ENCODE data around the gene MTHFS. TPM values are rescaled to one million over a fixed set of nuclear protein-coding genes. Genes with fewer than 3 reads are reported as not detected.
A peak's percentile ranks its signal among the peaks of the same experiment; 100 is the strongest.

The MTHFS gene
- total and polyA plus RNA-seq, 2 experiments from 2014 or later = 17.4 to 38.2 TPM

DNA sequence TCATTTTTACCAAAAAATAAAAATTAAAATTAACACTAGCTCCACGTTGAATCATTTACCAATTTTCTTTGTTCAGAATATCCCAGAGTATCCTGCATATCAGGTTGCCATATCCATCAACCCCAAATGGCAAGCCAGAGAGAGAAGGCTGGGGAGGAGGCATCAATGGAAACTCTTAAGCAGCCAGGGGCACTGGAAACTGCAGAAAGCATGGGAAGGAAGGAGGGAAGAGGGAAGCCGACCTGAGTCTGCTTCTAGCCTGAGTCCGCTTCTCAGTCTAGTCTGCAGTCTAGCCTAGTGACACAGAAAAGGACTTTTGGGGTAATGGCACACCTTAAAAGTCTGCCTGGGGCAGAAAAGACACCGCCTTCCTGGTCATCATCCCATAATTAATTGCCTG is 1.6 kb upstream of the MTHFS start:
- H3K4me3 ChIP-seq = no peak overlapping the region
- H3K4me2 ChIP-seq (ENCODE audit: unreplicated experiment) = peak overlapping the region; percentile 48
- H3K79me2 ChIP-seq (ENCODE audit: insufficient read depth) = peaks cover 16% of the 10 kb centered on the region
- TF ChIP-seq EZH2 (IDR thresholded peaks at IDR 0.05; ENCODE audit: insufficient read depth, poor library complexity, severe bottlenecking) (no peak), EZH2phosphoT487 (IDR thresholded peaks at IDR 0.05; ENCODE audit: insufficient read depth, low read depth) (no peak)
- no peaks in the 10 kb centered on the region for H3K36me3 ChIP-seq (ENCODE audit: low read depth)
- H3K27me3 ChIP-seq (replicated peaks; ENCODE audit: insufficient read depth) = no peaks in the 10 kb centered on the region
- peaks cover 21% of the 10 kb centered on the region for H3K4me1 ChIP-seq (ENCODE audit: insufficient read depth)
- H3K9ac ChIP-seq = peak overlapping the region; percentile 63; the same call in 1 of the 2 replicates
- 93 to 95% methylated on average over 4 of the region's 4 CpGs for WGBS, 2 experiments (ENCODE audit: low coverage in 1 of 2, low lambda C conversion rate in 2 of 2, missing lambda C conversion rate in 2 of 2)
- peak overlapping the region; percentile 89 for H3K27ac ChIP-seq
- H3F3A ChIP-seq (ENCODE audit: insufficient read depth) = peaks cover 22% of the 10 kb centered on the region; the same call in 1 of the 2 replicates
- H3K9me2 ChIP-seq (ENCODE audit: insufficient read depth) = no peaks in the 10 kb centered on the region
- no peaks in the 10 kb centered on the region for H4K20me1 ChIP-seq (ENCODE audit: insufficient read depth)
- no peaks in the 10 kb centered on the region for H3K9me3 ChIP-seq (ENCODE audit: low read depth)
- peak; percentile 6 for DNase-seq
- in situ Hi-C loops (cut with MboI) = loop anchor here (10.0 kb wide), 1 partner anchor 96 kb away; no protein-coding TSS in a partner anchor
- no peak overlapping the region for H2AFZ ChIP-seq

DNA sequence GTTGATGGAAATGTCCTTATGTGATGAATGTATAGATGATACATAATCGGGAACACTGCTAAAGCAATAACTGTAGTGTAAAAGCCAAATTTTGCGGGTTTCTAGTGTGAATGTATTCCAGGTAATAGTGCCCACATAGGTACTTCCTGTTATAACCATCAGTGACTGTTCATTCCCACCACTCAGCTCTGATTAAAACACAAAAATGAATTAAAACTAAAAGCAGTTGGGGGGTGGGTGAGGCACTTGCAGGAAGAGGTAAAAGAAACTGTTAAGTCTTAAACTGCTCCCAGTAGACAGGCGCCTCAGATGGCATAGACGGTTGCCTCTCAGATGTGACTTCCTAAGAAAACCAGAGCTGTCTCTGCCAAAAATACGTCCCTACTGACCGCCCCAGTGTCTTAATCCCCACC is 893 bp upstream of the MTHFS start:
- Histone ChIP-seq H3K9me3 (ENCODE audit: low read depth) (no peaks in the 10 kb centered on the region), H3K79me2 (ENCODE audit: insufficient read depth) (peaks cover 16% of the 10 kb centered on the region), H3K27me3 (replicated peaks; ENCODE audit: insufficient read depth) (no peaks in the 10 kb centered on the region), H3K9ac (peak overlapping the region; percentile 87), H3K4me2 (ENCODE audit: unreplicated experiment) (peak overlapping the region; percentile 79), H4K20me1 (ENCODE audit: insufficient read depth) (no peaks in the 10 kb centered on the region), H3K4me3 (peak overlapping the region; percentile 71), H3K4me1 (ENCODE audit: insufficient read depth) (peaks cover 21% of the 10 kb centered on the region), H3K9me2 (ENCODE audit: insufficient read depth) (no peaks in the 10 kb centered on the region), H2AFZ (peak overlapping the region; percentile 94), H3F3A (ENCODE audit: insufficient read depth) (peaks cover 22% of the 10 kb centered on the region; the same call in 1 of the 2 replicates), H3K27ac (peak overlapping the region; percentile 89), H3K36me3 (ENCODE audit: low read depth) (no peaks in the 10 kb centered on the region)
- TF ChIP-seq EZH2 (IDR thresholded peaks at IDR 0.05; ENCODE audit: insufficient read depth, poor library complexity, severe bottlenecking) (no peak), EZH2phosphoT487 (IDR thresholded peaks at IDR 0.05; ENCODE audit: insufficient read depth, low read depth) (no peak)
- in situ Hi-C loops (cut with MboI) = loop anchor here (10.0 kb wide), 1 partner anchor 97 kb away; no protein-coding TSS in a partner anchor
- peak; percentile 1 for DNase-seq
- WGBS, 2 experiments (ENCODE audit: low coverage in 1 of 2, low lambda C conversion rate in 2 of 2, missing lambda C conversion rate in 2 of 2) = 71 to 77% methylated on average over 6 of the region's 6 CpGs

- Histone ChIP-seq H3K4me1 (ENCODE audit: insufficient read depth) (peaks cover 21% of the 10 kb centered on the region), H2AFZ (peak overlapping the region; percentile 94), H3K4me3 (peak overlapping the region; percentile 71), H3K4me2 (ENCODE audit: unreplicated experiment) (peak overlapping the region; percentile 79), H3K9me3 (ENCODE audit: low read depth) (no peaks in the 10 kb centered on the region), H3K27ac (peak overlapping the region; percentile 63), H3K27me3 (replicated peaks; ENCODE audit: insufficient read depth) (no peaks in the 10 kb centered on the region), H3K9me2 (ENCODE audit: insufficient read depth) (no peaks in the 10 kb centered on the region), H3K9ac (peak overlapping the region; percentile 87), H4K20me1 (ENCODE audit: insufficient read depth) (no peaks in the 10 kb centered on the region), H3K36me3 (ENCODE audit: low read depth) (no peaks in the 10 kb centered on the region), H3F3A (ENCODE audit: insufficient read depth) (peaks cover 22% of the 10 kb centered on the region; the same call in 1 of the 2 replicates), H3K79me2 (ENCODE audit: insufficient read depth) (peaks cover 19% of the 10 kb centered on the region)
- 20 to 27% methylated on average over 8 of the region's 8 CpGs for WGBS, 2 experiments (ENCODE audit: low coverage in 1 of 2, low lambda C conversion rate in 2 of 2, missing lambda C conversion rate in 2 of 2)
- TF ChIP-seq EZH2phosphoT487 (IDR thresholded peaks at IDR 0.05; ENCODE audit: insufficient read depth, low read depth) (no peak), EZH2 (IDR thresholded peaks at IDR 0.05; ENCODE audit: insufficient read depth, poor library complexity, severe bottlenecking) (no peak)
- in situ Hi-C loops (cut with MboI) = loop anchor here (10.0 kb wide), 1 partner anchor 97 kb away; no protein-coding TSS in a partner anchor
- no peak for DNase-seq
Observed at GRCh38 chr15:79897380-79897678, 515 bp upstream of the MTHFS start.

- 11 to 18% methylated on average over 10 of the region's 10 CpGs for WGBS, 2 experiments (ENCODE audit: low coverage in 1 of 2, low lambda C conversion rate in 2 of 2, missing lambda C conversion rate in 2 of 2)
- DNase-seq = peak; percentile 31
- Histone ChIP-seq H3K27ac (peak overlapping the region; percentile 63), H3K79me2 (ENCODE audit: insufficient read depth) (peaks cover 22% of the 10 kb centered on the region), H3K9ac (peak overlapping the region; percentile 87), H3K4me2 (ENCODE audit: unreplicated experiment) (peak overlapping the region; percentile 79), H3K4me3 (peak overlapping the region; percentile 71), H3K27me3 (replicated peaks; ENCODE audit: insufficient read depth) (no peaks in the 10 kb centered on the region), H2AFZ (peak overlapping the region; percentile 94), H3K9me2 (ENCODE audit: insufficient read depth) (no peaks in the 10 kb centered on the region), H4K20me1 (ENCODE audit: insufficient read depth) (no peaks in the 10 kb centered on the region), H3K4me1 (ENCODE audit: insufficient read depth) (peaks cover 21% of the 10 kb centered on the region), H3K36me3 (ENCODE audit: low read depth) (no peaks in the 10 kb centered on the region), H3F3A (ENCODE audit: insufficient read depth) (peaks cover 22% of the 10 kb centered on the region; the same call in 1 of the 2 replicates), H3K9me3 (ENCODE audit: low read depth) (no peaks in the 10 kb centered on the region)
- TF ChIP-seq EZH2 (IDR thresholded peaks at IDR 0.05; ENCODE audit: insufficient read depth, poor library complexity, severe bottlenecking) (no peak), EZH2phosphoT487 (IDR thresholded peaks at IDR 0.05; ENCODE audit: insufficient read depth, low read depth) (no peak)
- in situ Hi-C loops (cut with MboI) = loop anchor here (10.0 kb wide), 1 partner anchor 99 kb away; no protein-coding TSS in a partner anchor
Observed at GRCh38 chr15:79896131-79896633, 632 bp downstream of the MTHFS start.
